ENCODE data around the gene ACSM4. TPM values are rescaled to one million over a fixed set of nuclear protein-coding genes. Genes with fewer than 3 reads are reported as not detected.
"Not testable (repeated sequence)": the region's sequence is repeated elsewhere in the genome, so short reads cannot be mapped to it uniquely, and the experiment has no call there.

Gene ACSM4
- total RNA-seq, 1 donor from 2014 or later = not detected

DNA sequence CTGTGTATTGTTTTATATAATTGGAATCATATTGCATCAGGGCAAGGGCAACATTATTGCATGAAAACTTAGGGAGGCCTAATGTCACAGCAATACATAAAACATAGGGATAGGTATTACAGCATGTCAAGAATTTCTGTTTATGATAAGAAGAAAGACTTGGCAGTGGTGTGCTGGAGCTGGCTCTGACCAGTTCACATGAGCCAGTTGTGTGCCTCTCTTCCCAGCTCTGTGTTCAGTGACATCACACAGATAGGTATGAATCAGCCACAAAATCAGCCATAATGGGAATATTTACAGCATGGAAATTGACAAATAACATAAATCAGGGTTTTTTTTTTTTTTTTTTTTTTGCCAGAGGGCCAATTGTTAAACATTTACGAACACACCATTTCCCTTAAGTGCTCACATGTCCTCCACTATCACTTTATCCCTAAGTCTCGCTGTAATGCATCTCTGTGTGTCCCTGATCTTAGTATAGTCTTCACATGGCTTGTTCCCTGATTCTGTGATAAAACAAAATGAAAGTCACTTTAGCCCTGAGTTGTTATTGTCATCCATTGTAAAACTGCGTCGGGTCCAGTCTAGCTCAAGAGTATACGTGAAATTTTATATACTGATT, 31.9 kb upstream of the ACSM4 start:
- H3K27ac Mint-ChIP-seq = no peak overlapping the region
- TF ChIP-seq, protein P1, sequence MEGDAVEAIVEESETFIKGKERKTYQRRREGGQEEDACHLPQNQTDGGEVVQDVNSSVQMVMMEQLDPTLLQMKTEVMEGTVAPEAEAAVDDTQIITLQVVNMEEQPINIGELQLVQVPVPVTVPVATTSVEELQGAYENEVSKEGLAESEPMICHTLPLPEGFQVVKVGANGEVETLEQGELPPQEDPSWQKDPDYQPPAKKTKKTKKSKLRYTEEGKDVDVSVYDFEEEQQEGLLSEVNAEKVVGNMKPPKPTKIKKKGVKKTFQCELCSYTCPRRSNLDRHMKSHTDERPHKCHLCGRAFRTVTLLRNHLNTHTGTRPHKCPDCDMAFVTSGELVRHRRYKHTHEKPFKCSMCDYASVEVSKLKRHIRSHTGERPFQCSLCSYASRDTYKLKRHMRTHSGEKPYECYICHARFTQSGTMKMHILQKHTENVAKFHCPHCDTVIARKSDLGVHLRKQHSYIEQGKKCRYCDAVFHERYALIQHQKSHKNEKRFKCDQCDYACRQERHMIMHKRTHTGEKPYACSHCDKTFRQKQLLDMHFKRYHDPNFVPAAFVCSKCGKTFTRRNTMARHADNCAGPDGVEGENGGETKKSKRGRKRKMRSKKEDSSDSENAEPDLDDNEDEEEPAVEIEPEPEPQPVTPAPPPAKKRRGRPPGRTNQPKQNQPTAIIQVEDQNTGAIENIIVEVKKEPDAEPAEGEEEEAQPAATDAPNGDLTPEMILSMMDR (conservative IDR thresholded peaks at IDR 0.05) = no peak
- H3K36me3 Mint-ChIP-seq = no peaks in the 10 kb centered on the region
- H3K27me3 Mint-ChIP-seq = peaks cover 31% of the 10 kb centered on the region
- DNase-seq (ENCODE audit: extremely low spot score, unreplicated experiment) = no peak
- H3K9me3 Mint-ChIP-seq = no peaks in the 10 kb centered on the region
- no peak overlapping the region for H3K4me3 Mint-ChIP-seq
- H3K4me1 Mint-ChIP-seq (ENCODE audit: unreplicated experiment) = no peaks in the 10 kb centered on the region

- peaks cover 38% of the 10 kb centered on the region for H3K27me3 Mint-ChIP-seq
- H3K4me3 Mint-ChIP-seq; H3K4me1 Mint-ChIP-seq (ENCODE audit: unreplicated experiment); DNase-seq (ENCODE audit: extremely low spot score, unreplicated experiment); H3K36me3 Mint-ChIP-seq; H3K9me3 Mint-ChIP-seq; H3K27ac Mint-ChIP-seq: not testable (repeated sequence)
Measured at GRCh38 chr12:7275482-7275881, 28.4 kb upstream of the ACSM4 start.

GRCh38 chr12:7282844-7283243, 21.0 kb upstream of the ACSM4 start:
- Mint-ChIP-seq H3K27me3 (peaks cover 15% of the 10 kb centered on the region), H3K36me3 (peaks cover 5% of the 10 kb centered on the region), H3K4me1 (ENCODE audit: unreplicated experiment) (no peaks in the 10 kb centered on the region)

DNA sequence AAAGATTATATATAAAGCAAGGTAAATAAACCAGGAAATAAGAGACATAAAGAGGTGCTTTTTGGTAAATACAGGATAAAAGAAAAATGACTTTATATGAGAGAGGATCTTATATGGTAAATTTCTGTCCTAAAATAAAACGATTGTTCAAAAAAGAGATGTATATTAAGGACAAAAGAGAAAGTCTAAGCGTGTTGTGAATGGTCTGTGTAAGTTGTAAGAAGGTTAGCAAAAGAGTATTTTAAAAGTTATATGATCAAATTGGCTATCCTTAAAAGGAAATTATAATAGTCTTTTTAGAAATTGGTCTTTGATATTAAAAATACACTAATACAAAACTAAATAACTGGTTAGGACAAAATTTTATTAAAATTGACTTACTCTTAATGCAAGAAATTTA, 14.1 kb upstream of the ACSM4 start:
- Mint-ChIP-seq H3K4me1 (ENCODE audit: unreplicated experiment) (no peaks in the 10 kb centered on the region), H3K4me3 (no peak overlapping the region), H3K27me3 (peaks cover 10% of the 10 kb centered on the region), H3K27ac (no peak overlapping the region), H3K9me3 (no peaks in the 10 kb centered on the region), H3K36me3 (peaks cover 8% of the 10 kb centered on the region)
- no peak for DNase-seq (ENCODE audit: extremely low spot score, unreplicated experiment)
- TF ChIP-seq, protein P1 (conservative IDR thresholded peaks at IDR 0.05) = no peak

More at GRCh38 chr12:7282844-7283243, 21.0 kb upstream of the ACSM4 start:
- TF ChIP-seq, protein P1 (conservative IDR thresholded peaks at IDR 0.05) = no peak
- Mint-ChIP-seq H3K27ac (peak overlapping the region; percentile 40), H3K4me3 (no peak overlapping the region), H3K9me3 (peaks cover 4% of the 10 kb centered on the region)
- no peak for DNase-seq (ENCODE audit: extremely low spot score, unreplicated experiment)

DNA sequence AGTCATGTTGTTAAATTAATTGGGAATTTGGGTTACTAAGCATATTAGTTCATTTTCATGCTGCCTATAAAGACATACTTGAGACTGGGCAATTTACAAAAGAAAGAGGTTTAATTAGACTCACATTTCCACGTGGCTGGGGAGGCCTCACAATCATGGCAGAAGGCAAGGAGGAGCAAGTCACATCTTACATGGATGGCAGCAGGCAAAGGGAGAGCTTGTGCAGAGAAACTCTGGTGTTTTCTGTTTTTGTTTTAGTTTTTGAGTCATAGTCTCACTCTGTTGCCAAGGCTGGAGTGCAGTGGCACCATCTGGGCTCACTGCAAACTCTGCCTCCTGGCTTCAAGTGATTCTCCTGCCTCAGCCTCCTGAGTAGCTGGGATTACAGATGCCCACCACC, 13.3 kb upstream of the ACSM4 start:
- not testable (repeated sequence) for H3K27ac Mint-ChIP-seq
- peaks cover 16% of the 10 kb centered on the region for H3K27me3 Mint-ChIP-seq

DNA sequence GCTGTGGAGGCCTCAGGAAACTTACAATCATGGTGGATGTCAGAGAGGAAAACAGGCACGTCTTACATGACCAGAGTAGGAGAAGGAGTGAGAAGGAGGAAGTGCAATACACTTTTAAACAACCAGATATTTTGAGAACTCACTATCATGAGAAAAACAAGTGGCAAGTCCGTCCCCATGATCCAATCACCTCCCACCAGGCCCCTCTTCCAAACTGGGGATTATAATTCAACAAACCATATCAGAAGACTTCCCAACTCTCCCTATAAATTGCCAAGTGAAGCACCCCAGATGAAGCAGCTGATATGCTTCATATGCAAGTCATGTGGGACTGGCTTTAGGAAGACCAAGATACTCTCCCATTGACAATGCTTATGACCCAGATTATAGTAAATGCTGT, 11.6 kb upstream of the ACSM4 start:
- no peak for DNase-seq (ENCODE audit: extremely low spot score, unreplicated experiment)
- no peak overlapping the region for H3K27ac Mint-ChIP-seq
- peaks cover 31% of the 10 kb centered on the region for H3K27me3 Mint-ChIP-seq
- TF ChIP-seq, protein P1 (conservative IDR thresholded peaks at IDR 0.05) = no peak
- H3K4me1 Mint-ChIP-seq (ENCODE audit: unreplicated experiment) = no peaks in the 10 kb centered on the region
- H3K9me3 Mint-ChIP-seq = no peaks in the 10 kb centered on the region
- H3K4me3 Mint-ChIP-seq = no peak overlapping the region
- H3K36me3 Mint-ChIP-seq = peaks cover 4% of the 10 kb centered on the region

More for the DNA sequence above, 13.3 kb upstream of the ACSM4 start:
- H3K4me3 Mint-ChIP-seq; DNase-seq (ENCODE audit: extremely low spot score, unreplicated experiment); H3K4me1 Mint-ChIP-seq (ENCODE audit: unreplicated experiment); H3K36me3 Mint-ChIP-seq; H3K9me3 Mint-ChIP-seq: not testable (repeated sequence)

- TF ChIP-seq, protein P1 (conservative IDR thresholded peaks at IDR 0.05) = no peak
- H3K27ac Mint-ChIP-seq = no peak overlapping the region
- peaks cover 45% of the 10 kb centered on the region for H3K27me3 Mint-ChIP-seq
- no peaks in the 10 kb centered on the region for H3K4me1 Mint-ChIP-seq (ENCODE audit: unreplicated experiment)
- no peak for DNase-seq (ENCODE audit: extremely low spot score, unreplicated experiment)
- H3K9me3 Mint-ChIP-seq = no peaks in the 10 kb centered on the region
- peaks cover 4% of the 10 kb centered on the region for H3K36me3 Mint-ChIP-seq
- H3K4me3 Mint-ChIP-seq = no peak overlapping the region
Measured at GRCh38 chr12:7293670-7294069, 10.2 kb upstream of the ACSM4 start.
